GM12891 (cell line): ENCODE measurements around the gene OPRM1.

Experiments used
- POLR2A ChIP-seq: IDR thresholded peaks from 2 replicates; pipeline ENCODE4 v1.6.1; 2011; ENCODE audit warnings: low read depth, low read length, control low read depth
- POLR2AphosphoS5 ChIP-seq: IDR thresholded peaks from 2 replicates; pipeline ENCODE4 v1.6.1; 2011; ENCODE audit warnings: low read depth, low read length, control low read depth
- TAF1 ChIP-seq: IDR thresholded peaks from 2 replicates; pipeline ENCODE4 v1.6.1; 2011; ENCODE audit warnings: low read depth, low read length, control low read depth

DNA sequence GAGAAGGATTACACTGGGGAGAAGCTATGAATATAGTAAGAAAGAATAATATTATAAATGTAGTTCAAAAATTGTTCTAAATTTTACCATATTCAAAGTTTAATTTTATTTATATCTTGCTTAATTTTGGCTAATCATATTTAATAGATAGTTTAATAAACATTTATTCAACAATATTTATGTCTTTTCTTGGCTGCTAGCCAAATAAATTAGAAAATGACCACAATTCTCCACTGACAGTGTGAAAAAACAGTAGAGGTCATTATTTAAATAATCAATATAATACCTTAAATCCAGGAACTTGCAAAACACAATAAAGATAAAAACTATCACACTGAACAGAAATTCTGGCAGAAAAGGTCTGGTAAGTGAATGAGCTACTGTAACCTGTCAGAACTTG lies 171.6 kb downstream of the OPRM1 start:
- TF ChIP-seq POLR2A (no peak), POLR2AphosphoS5 (no peak), TAF1 (no peak)
